Activated CD4-positive, CD25-positive, alpha-beta regulatory T cell treated with anti-CD3 and anti-CD28 coated beads, Interleukin-2, amount 50 U/mL, for 24 hours (primary cell): Measurements from ENCODE around the gene NTF4.
"Not testable (repeated sequence)": the region's sequence is repeated elsewhere in the genome, so short reads cannot be mapped to it uniquely, and the experiment has no call there.

Experiments
- ATAC-seq, 2 donors: fragments of 150-1000 bp; cut with Tn5 transposase; one replicate each; pipeline ENCODE4 v1.10.0; 2021; ENCODE audit warnings: mild to moderate bottlenecking in 1 of 2, moderate library complexity in 1 of 2

NTF4 gene

DNA sequence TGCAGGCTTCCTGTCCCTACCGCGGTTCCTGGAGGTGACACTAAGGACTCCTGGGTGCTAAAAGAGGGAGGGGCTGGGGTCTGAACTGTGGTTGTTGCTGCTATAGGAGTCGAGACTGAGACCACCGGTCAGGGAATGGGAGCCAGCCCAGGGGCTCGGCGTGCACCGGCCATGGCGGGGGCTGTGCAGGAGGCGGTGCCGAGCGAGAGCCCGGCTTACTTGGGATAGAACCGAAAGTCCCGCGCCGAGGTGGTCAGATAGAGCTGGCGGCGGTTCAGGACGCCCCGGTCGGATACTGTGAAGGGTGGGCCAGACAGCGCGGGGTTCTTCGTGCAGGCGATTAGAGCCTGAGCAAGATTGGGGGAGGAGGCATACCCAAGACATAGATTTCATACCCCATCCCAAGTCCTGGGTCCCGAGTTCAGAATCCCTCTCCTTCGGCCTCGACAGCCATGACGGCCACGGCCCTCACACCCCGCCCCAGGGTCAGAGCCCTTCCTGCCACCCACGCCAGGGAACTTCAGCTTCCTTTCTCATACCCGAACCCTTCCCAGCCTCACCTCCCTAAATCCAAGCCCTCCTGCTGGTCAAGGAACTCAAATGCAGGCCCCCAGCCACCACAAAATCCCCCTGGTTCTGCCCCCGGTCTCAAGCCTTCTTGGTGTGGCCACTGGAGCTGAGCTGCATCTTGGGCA lies 7.6 kb downstream of the NTF4 start:
- not testable (repeated sequence) for ATAC-seq

- ATAC-seq = peak; percentile 79 to 84
Measured at GRCh38 chr19:49056101-49056901, 8.3 kb downstream of the NTF4 start.

GRCh38 chr19:49050376-49051033 lies 14.1 kb downstream of the NTF4 start:
- not testable (repeated sequence) for ATAC-seq

GRCh38 chr19:49049834-49050233 lies 14.8 kb downstream of the NTF4 start:
- not testable (repeated sequence) for ATAC-seq

- not testable (repeated sequence) for ATAC-seq
Measured at GRCh38 chr19:49049011-49049410, 15.6 kb downstream of the NTF4 start, which contains the start of gene CGB8. CGB8 (minus strand) TSS chr19:49049111; CDS start chr19:49048739, 372 bp downstream.

DNA sequence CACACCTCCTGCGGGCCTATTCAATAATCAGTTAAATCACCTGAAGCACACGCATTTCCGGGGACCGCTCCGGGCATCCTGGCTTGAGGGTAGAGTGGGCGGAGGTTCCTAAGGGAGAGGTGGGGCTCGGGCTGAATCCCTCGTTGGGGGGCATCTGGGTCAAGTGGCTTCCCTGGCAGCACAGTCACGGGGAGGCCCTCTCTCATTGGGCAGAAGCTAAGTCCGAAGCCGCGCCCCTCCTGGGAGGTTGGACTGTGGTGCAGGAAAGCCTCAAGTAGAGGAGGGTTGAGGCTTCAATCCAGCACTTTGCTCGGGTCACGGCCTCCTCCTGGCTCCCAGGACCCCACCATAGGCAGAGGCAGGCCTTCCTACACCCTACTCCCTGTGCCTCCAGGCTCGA lies 21.1 kb downstream of the NTF4 start, which contains the start of gene CGB5:
Gene CGB5, plus strand, starts transcription at position 301 of the 400 bp plus-strand sequence. CDS start 362 bp downstream, outside the sequence.
- not testable (repeated sequence) for ATAC-seq

DNA sequence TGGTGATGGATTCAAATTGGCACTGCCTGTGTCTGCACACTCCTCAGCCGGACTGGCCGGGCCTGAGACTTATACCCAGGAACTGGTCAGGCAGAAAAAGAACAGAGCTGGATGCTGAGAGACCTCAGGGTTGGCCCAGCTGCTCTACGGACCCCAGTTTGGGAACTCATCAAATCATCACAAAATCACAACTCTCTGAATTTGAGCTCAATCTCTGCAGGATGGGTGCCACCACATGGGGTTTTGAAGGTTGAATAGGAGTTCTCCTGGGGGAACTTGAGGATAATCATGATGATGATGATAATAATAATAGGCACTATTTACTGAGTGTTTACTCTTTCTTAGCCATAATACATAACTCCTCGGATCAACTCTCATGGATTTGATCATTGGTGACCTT lies 22.0 kb downstream of the NTF4 start:
- not testable (repeated sequence) for ATAC-seq

- ATAC-seq = no peak
Measured at GRCh38 chr19:49042177-49042576, 22.4 kb downstream of the NTF4 start.

DNA sequence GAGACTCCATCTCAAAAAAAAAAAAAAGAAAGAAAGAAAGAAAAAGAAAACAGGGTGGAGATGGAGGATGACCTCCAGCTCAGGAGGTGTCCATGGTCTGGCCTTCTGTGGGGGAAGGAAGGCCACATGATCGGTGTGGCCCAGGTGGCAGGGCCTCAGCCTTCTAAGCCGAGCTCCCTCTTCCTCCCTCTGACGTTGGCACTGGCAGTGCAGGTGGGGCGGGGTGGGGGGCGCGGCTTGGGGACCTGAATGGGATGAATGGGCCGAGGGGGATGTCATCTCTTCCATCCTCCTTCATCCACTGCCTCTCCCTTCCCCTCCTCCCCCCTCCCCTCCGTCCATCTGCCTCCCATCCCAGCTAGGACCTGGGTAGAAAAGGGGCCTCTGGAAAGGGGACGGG lies 24.9 kb downstream of the NTF4 start:
- not testable (repeated sequence) for ATAC-seq

DNA sequence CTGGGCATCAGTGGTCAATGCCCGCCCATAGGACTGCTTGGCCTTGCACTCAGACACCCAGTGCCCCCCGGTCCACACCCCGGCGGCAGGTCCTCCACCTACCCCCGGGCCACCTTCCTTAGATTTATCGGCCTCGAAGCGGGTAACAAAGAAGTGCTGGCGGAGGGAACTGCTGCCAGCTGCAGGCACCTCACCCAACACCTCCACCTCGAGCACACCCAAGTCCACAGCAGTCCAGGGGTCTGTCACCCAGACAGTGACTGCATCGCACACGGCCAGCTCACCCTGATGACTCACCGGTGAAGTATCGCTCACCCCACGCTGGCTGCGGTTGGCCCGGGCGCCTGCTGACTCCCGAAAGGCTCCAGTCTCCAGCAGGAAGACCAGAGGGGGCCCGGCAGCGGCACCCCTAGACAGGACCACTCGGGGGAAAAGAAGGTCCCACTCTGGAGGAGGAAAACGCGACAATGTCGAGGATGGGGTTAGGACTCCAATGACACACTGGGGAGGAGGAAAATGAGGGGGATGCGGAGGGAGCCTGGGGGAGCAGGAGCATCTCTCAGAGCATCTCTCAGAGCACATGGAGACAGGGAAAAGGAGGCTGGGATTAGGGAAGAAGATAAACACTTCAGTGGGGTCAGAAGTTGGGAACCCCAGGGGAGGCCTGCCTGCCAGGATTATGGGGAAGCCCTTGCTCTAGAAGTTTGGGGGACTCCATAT lies 25.9 kb downstream of the NTF4 start:
- ATAC-seq = not testable (repeated sequence)

DNA sequence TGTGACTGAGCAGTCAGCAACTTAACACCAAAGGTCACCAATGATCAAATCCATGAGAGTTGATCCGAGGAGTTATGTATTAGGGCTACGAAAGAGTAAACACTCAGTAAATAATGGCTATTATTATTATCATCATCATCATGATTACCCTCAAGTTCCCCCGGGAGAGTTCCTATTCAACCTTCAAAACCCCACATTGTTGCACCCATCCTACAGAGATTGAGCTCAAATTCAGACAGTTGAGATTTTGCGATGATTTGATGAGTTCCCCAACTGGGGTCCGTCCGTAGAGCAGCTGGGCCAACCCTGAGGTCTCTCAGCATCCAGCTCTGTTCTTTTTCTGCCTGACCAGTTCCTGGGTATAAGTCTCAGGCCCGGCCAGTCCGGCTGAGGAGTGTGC lies 26.5 kb downstream of the NTF4 start:
- not testable (repeated sequence) for ATAC-seq

DNA sequence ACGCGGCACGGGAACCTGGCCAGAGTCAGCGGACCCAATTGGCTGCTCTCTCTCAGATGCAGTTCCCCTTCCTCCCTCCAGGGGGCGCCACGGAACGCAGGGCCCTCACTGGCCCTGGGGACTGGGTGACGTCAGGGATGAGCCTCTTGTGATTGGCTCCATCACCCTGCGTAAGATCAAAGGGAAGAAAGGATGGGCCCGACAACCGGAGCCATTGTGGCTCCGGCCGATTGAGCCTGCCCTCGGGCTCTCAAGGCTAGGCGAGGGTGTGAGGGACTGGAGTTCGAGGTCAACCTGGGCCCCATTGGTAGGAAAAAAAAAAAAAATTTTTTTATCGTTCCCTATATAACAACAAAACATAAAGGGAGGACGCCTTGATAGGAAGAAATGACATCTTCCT lies 27.8 kb downstream of the NTF4 start, which contains the start of gene CGB1:
Gene CGB1, minus strand, starts transcription at position 81 of the 400 bp plus-strand sequence. CDS start 184 bp downstream, outside the sequence.
- peak in 1 of 2 donors; percentile 17 for ATAC-seq

- peak in 1 of 2 donors; percentile 67 for ATAC-seq
Measured at GRCh38 chr19:49031642-49032301, 32.8 kb downstream of the NTF4 start, which contains the start of gene CGB2. CGB2 (plus strand) TSS chr19:49031890; CDS start chr19:49032096, 206 bp downstream.

- not testable (repeated sequence) for ATAC-seq
Measured at GRCh38 chr19:49030323-49030722, 34.3 kb downstream of the NTF4 start.

DNA sequence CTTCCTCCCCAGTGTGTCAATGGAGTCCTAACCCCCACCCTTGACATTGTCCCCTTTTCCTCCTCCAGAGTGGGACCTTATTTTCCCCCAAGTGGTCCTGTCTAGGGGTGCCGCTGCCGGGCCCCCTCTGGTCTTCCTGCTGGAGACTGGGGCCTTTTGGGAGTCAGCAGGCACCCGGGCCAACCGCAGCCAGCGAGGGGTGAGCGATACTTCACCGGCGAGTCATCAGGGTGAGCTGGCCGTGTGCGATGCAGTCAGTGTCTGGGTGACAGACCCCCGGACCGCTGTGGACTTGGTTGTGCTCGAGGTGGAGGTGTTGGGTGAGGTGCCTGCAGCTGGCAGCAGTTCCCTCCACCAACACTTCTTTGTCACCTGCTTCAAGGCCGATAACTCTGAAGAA lies 34.9 kb downstream of the NTF4 start:
- ATAC-seq = not testable (repeated sequence)

- ATAC-seq = not testable (repeated sequence)
Measured at GRCh38 chr19:49028686-49029085, 35.9 kb downstream of the NTF4 start.

DNA sequence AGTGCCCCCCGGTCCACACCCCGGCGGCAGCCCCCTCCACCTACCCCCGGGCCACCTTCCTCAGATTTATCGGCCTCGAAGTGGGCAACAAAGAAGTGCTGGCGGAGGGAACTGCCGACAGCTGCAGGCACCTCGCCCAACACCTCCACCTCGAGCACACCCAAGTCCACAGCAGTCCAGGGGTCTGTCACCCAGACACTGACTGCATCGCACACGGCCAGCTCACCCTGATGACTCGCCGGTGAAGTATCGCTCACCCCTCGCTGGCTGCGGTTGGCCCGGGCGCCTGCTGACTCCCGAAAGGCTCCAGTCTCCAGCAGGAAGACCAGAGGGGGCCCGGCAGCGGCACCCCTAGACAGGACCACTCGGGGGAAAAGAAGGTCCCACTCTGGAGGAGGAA lies 39.0 kb downstream of the NTF4 start:
- ATAC-seq = not testable (repeated sequence)

DNA sequence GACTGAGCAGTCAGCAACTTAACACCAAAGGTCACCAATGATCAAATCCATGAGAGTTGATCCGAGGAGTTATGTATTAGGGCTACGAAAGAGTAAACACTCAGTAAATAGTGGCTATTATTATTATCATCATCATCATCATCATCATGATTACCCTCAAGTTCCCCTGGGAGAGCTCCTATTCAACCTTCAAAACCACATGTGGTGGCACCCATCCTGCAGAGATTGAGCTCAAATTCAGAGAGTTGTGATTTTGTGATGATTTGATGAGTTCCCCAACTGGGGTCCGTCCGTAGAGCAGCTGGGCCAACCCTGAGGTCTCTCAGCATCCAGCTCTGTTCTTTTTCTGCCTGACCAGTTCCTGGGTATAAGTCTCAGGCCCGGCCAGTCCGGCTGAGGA lies 39.5 kb downstream of the NTF4 start:
- not testable (repeated sequence) for ATAC-seq

- not testable (repeated sequence) for ATAC-seq
Measured at GRCh38 chr19:49024233-49024632, 40.4 kb downstream of the NTF4 start, which contains the start of gene CGB3. CGB3 (minus strand) TSS chr19:49024333; CDS start chr19:49023971, 362 bp downstream.

DNA sequence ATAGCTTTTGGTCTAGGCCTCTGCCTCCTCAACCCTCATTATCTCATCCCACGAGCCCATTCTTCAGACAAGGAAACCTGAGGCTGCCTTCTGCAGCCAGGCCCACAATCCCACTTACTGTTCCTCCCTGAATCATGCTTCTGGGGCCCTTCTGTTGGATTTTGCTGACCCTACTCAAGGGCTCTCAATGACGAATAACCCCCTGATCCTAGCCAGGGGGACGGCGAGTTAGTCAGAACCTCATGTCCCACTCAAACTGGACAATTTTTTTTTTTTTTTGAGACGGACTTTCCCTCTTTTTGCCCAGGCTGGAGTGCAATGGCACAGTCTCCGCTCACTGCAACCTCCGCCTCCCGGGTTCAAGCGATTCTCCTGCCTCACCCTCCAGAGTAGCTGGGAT lies 42.5 kb downstream of the NTF4 start:
- ATAC-seq = no peak
